CD8-positive, alpha-beta memory T cell (primary cell): Measurements from ENCODE around the gene CEP72. TPM values are rescaled to one million over a fixed set of nuclear protein-coding genes. Genes with fewer than 3 reads are reported as not detected.

Experiments
- CTCF ChIA-PET: fragments of 350-600 bp; sonication (Branson Sonifier 250); formaldehyde crosslinking; loops from one replicate; lab custom pipeline; 2021; ENCODE audit warnings: antibody characterized with exemption; lab: Charles Lee
- POLR2A ChIA-PET: fragments of 350-600 bp; sonication (Branson Sonifier 250); formaldehyde crosslinking; loops from one replicate; lab custom pipeline; 2021; ENCODE audit warnings: antibody characterized with exemption; lab: Charles Lee
- DNase-seq, 5 donors: peaks; one replicate each; pipeline versions ENCODE4 v3.0.0 to v3.0.0-alpha.2; 2020 to 2022; ENCODE audit warnings: mixed read lengths in 1 of 5
- H3K27ac ChIP-seq: one replicate; pipeline ENCODE4 v1.7.0; 2013; ENCODE audit warnings: low read depth, mild to moderate bottlenecking, low read length, moderate library complexity
- H3K27me3 ChIP-seq: 2 replicates; pipeline ENCODE4 v1.7.0; 2013; ENCODE audit warnings: low read length, mild to moderate bottlenecking; ENCODE audit not compliant: insufficient read depth, poor library complexity, severe bottlenecking
- H3K36me3 ChIP-seq: 2 replicates; pipeline ENCODE4 v1.7.0; 2013; ENCODE audit warnings: mild to moderate bottlenecking, low read length, moderate library complexity; ENCODE audit not compliant: insufficient read depth
- H3K4me1 ChIP-seq: 2 replicates; pipeline ENCODE4 v1.7.0; 2013; ENCODE audit warnings: mild to moderate bottlenecking, low read length, moderate library complexity; ENCODE audit not compliant: insufficient read depth
- H3K4me3 ChIP-seq: 2 replicates; pipeline ENCODE4 v1.7.0; 2013; ENCODE audit warnings: mild to moderate bottlenecking, low read length
- H3K9me3 ChIP-seq: 2 replicates; pipeline ENCODE4 v1.7.0; 2013; ENCODE audit warnings: mild to moderate bottlenecking, low read length
- H3K27ac Mint-ChIP-seq, 8 donors: one replicate each; pipeline ENCODE4 v1.8.0; 2020 to 2021; ENCODE audit warnings: mixed read lengths in 8 of 8, mild to moderate bottlenecking in 6 of 8, inconsistent platforms in 3 of 8, moderate library complexity in 3 of 8
- H3K27me3 Mint-ChIP-seq, 2 donors: one replicate each; pipeline ENCODE4 v1.8.0; 2020 to 2021; ENCODE audit warnings: mixed read lengths in 2 of 2, mild to moderate bottlenecking in 1 of 2, moderate library complexity in 1 of 2
- H3K36me3 Mint-ChIP-seq, 3 donors: one replicate each; pipeline ENCODE4 v1.8.0; 2020 to 2021; ENCODE audit warnings: mixed read lengths in 3 of 3, inconsistent platforms in 1 of 3, mild to moderate bottlenecking in 1 of 3
- H3K4me1 Mint-ChIP-seq, 3 donors: one replicate each; pipeline ENCODE4 v1.8.0; 2020 to 2021; ENCODE audit warnings: mixed read lengths in 3 of 3, inconsistent platforms in 1 of 3, mild to moderate bottlenecking in 1 of 3
- H3K4me3 Mint-ChIP-seq, 7 donors: one replicate each; pipeline ENCODE4 v1.8.0; 2020 to 2021; ENCODE audit warnings: mixed read lengths in 7 of 7, mild to moderate bottlenecking in 6 of 7, moderate library complexity in 4 of 7, inconsistent platforms in 2 of 7
- H3K9me3 Mint-ChIP-seq, 5 donors: one replicate each; pipeline ENCODE4 v1.8.0; 2020 to 2022; ENCODE audit warnings: mixed read lengths in 5 of 5, mild to moderate bottlenecking in 3 of 5, moderate library complexity in 2 of 5, inconsistent platforms in 1 of 5
- polyA plus RNA-seq: library from polyadenylated mRNA; unstranded; fragments of 300-500 nt; fragmentation: Illumina TruSeq; gene quantifications from one replicate; pipeline ENCODE4 v1.2.3, GENCODE V29; 2021
- total RNA-seq, 2 experiments: library from RNA; stranded (reverse); gene quantifications; one replicate each; pipeline ENCODE4 v1.2.3, GENCODE V29; 2021

CEP72 gene
- total and polyA plus RNA-seq, 3 experiments from 2014 or later = 4.2 to 21.0 (median 20.0) TPM

- no peaks in the 10 kb centered on the region for H3K36me3 ChIP-seq
- H3K27me3 ChIP-seq = no peaks in the 10 kb centered on the region
- H3K4me1 ChIP-seq = peaks cover 7% of the 10 kb centered on the region
- no peak overlapping the region for H3K4me3 ChIP-seq
- Mint-ChIP-seq H3K4me1 (peaks cover 16 to 30% (median 20%) of the 10 kb centered on the region in 3 donors), H3K27ac (no peak overlapping the region), H3K4me3 (no peak overlapping the region), H3K36me3 (peaks cover 0 to 2% (median 0%) of the 10 kb centered on the region in 3 donors), H3K27me3 (peaks cover 9 to 30% of the 10 kb centered on the region in 2 donors), H3K9me3 (no peaks in the 10 kb centered on the region)
- DNase-seq = peak in 1 of 5 donors; percentile 24
- ChIA-PET POLR2A (no interaction called here), CTCF (interaction anchor here (0.6 kb wide), 1 partner anchor 497 kb away, joined by 6 read pairs; no protein-coding TSS in a partner anchor)
- no peaks in the 10 kb centered on the region for H3K9me3 ChIP-seq
- no peak overlapping the region for H3K27ac ChIP-seq
Observed at GRCh38 chr5:608429-609370, 3.4 kb upstream of the CEP72 start.

DNA sequence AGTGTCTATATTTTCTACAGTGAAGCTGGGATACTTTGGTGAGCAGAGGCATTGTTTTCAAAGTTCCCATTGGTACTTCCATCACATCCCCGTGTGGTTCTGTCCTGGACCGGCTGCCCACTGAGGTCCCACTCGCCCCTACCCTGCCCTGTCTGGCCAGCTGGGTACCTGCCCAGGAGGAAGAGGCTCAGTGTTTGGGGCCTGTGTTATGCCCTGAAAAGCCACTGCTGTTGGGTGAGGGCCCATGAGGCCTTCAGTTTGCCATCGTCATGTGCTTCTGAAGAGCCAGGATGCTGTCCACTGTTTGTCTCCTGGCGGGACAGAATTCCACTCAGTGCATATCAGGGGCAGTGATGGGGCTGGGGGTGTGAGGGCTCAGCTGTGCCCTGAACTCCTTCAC lies 2.6 kb upstream of the CEP72 start:
- H3K36me3 Mint-ChIP-seq = peaks cover 0 to 2% (median 0%) of the 10 kb centered on the region in 3 donors
- peaks cover 7% of the 10 kb centered on the region for H3K4me1 ChIP-seq
- ChIA-PET CTCF (no interaction called here), POLR2A (no interaction called here)
- no peak overlapping the region for H3K4me3 ChIP-seq
- H3K27ac ChIP-seq = no peak overlapping the region
- no peaks in the 10 kb centered on the region for H3K9me3 Mint-ChIP-seq
- H3K27ac Mint-ChIP-seq = no peak overlapping the region
- peak overlapping the region in 1 of 7 donors; percentile 11 for H3K4me3 Mint-ChIP-seq
- H3K36me3 ChIP-seq = no peaks in the 10 kb centered on the region
- H3K27me3 ChIP-seq = no peaks in the 10 kb centered on the region
- no peaks in the 10 kb centered on the region for H3K9me3 ChIP-seq
- H3K4me1 Mint-ChIP-seq = peaks cover 19 to 38% (median 28%) of the 10 kb centered on the region in 3 donors
- H3K27me3 Mint-ChIP-seq = peaks cover 5 to 26% of the 10 kb centered on the region in 2 donors
- peak in 1 of 5 donors; percentile 32 for DNase-seq

DNA sequence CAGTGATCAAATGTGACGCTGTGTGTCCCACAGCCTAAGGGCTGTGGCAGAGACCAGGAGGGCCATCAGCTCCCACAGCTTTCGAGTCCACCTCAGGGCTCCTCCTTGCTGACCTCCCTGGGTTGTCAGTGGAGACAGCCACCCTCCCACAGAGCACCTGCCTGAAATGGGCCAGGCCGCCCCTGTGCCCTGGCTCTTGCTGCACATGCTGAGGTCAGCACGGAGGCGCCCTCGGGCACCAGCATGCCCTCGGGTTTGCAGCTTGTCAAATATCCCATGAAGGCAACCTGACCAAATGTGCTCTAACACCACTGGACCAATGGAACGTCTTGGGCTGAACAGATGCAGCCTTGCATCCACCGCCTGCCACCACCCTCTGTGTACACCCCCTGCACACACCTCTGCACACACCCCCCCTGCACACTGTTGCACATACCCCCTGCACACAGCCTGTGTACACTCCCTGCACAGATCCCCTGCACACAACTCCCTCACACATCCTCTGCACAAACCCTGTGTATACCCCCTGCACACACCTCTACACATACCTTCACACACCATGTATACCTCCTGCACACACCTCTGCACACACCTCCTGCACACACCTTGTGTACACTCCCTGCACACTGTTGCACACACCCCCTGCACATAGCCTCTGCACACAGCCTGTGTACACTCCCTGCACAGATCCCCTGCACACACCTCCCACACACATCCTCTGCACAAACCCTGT lies 2.0 kb upstream of the CEP72 start:
- H3K27me3 Mint-ChIP-seq = peaks cover 5 to 20% of the 10 kb centered on the region in 2 donors
- Histone ChIP-seq H3K4me1 (peaks cover 7% of the 10 kb centered on the region), H3K9me3 (no peaks in the 10 kb centered on the region), H3K27ac (no peak overlapping the region), H3K36me3 (no peaks in the 10 kb centered on the region), H3K27me3 (no peaks in the 10 kb centered on the region), H3K4me3 (no peak overlapping the region)
- peak overlapping the region in 6 of 7 donors; percentile 77 to 92 (median 84) for H3K4me3 Mint-ChIP-seq
- H3K27ac Mint-ChIP-seq = peak overlapping the region in 1 of 8 donors; percentile 13
- ChIA-PET POLR2A (no interaction called here), CTCF (no interaction called here)
- H3K4me1 Mint-ChIP-seq = peaks cover 23 to 42% (median 32%) of the 10 kb centered on the region in 3 donors
- H3K36me3 Mint-ChIP-seq = peaks cover 0 to 6% (median 0%) of the 10 kb centered on the region in 3 donors
- DNase-seq = peak in 1 of 5 donors; percentile 36
- no peaks in the 10 kb centered on the region for H3K9me3 Mint-ChIP-seq

DNA sequence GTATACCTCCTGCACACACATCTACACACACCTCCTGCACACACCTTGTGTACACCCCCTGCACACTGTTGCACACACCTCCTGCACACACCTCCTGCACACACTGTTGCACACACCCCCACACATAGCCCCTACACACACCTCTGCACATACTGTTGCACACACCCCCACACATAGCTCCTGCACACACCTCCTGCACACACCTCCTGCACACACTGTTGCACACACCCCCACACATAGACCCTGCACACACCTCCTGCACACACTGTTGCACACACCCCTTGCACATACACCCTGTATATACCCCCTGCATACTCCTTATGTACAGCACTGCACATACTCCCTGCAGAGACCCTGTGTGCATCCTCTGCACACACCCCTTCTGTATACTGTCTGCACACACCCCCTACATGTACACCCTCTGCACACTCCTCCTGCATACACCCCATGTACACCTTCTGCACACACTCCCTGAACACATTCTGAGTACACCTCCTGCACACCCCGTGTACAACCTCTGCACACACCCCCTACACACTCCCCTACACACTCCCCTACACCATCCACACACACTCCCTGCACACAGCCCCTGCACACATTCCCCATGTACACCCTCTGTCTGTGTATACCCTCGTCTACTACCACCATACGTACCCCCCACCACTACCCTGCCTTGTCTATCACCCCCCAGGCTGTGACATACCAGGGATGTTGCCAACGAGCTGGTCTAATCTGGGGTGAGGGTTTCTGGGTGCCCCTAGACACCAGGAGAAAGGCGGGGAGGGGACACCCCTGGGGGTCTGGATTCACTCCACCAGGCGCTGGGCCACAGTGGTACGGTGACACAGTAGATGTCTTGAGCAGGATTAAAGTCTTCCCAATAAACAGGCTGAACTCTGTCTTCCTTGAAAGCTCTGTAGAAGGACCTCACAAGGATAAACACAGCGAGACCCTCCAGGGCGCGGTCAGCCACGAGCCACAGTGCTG lies 1.1 kb upstream of the CEP72 start:
- H3K36me3 Mint-ChIP-seq = peaks cover 0 to 8% (median 1%) of the 10 kb centered on the region in 3 donors
- H3K27ac ChIP-seq = no peak overlapping the region
- H3K27ac Mint-ChIP-seq = peak overlapping the region in 7 of 8 donors; percentile 13 to 84 (median 73)
- H3K27me3 Mint-ChIP-seq = peaks cover 5 to 17% of the 10 kb centered on the region in 2 donors
- ChIA-PET POLR2A (interaction anchor here (0.9 kb wide), 1 partner anchor 139 kb away, joined by 3 read pairs; no protein-coding TSS in a partner anchor), CTCF (no interaction called here)
- H3K4me1 ChIP-seq = peaks cover 7% of the 10 kb centered on the region
- H3K9me3 Mint-ChIP-seq = no peaks in the 10 kb centered on the region
- H3K36me3 ChIP-seq = no peaks in the 10 kb centered on the region
- no peaks in the 10 kb centered on the region for H3K9me3 ChIP-seq
- H3K4me3 ChIP-seq = peak overlapping the region; percentile 46
- peak in 1 of 5 donors; percentile 43 for DNase-seq
- peak overlapping the region; percentile 77 to 92 (median 84) for H3K4me3 Mint-ChIP-seq
- H3K4me1 Mint-ChIP-seq = peaks cover 25 to 48% (median 32%) of the 10 kb centered on the region in 3 donors
- H3K27me3 ChIP-seq = no peaks in the 10 kb centered on the region

DNA sequence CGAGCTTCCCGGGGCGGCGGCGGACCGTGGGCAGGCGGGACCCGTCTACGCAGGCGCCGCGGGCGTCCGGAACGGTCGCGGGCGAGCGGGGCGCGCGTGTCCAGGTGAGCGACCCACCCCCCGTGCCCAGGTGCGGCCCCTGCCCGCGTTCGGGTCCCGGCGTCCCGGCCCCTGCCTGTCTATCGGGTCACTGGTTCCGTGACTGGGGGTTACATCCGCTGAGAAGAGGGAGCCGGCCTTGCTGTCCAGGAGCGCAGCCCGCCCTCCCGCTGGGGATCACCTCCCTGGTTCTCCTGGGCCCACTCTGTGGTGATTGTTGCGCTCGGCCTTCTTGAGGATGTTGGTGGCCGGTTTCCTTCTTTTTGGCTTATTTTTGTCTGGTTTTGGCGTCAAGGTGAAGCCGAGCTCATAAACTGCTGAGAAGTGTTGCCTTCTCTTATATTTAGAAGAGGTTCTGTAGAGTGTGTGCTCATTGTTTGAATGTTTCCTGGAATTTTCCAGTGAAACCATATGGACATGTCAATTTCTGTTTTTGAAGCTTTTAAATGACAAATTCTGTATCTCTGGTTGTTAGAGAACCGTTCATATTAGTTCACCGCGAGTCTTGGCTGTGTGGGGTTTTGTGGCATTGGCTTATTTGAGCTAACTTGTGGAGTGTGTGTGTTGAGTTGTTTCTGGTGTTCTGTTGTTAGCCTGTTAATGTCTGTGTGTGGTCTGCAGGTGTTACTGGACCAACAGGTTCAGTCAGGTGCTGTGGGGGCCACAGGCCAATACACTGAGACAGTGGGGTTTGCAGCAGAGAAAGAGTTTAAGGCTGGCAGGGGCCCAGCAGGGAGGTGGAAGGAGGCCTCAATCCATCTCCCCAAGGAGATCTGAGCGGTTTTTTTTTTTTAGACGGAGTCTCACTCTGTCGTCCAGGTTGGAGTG lies 621 bp downstream of the CEP72 start:
- H3K9me3 ChIP-seq = no peaks in the 10 kb centered on the region
- Mint-ChIP-seq H3K4me1 (peaks cover 28 to 49% (median 33%) of the 10 kb centered on the region in 3 donors), H3K9me3 (no peaks in the 10 kb centered on the region), H3K27me3 (peaks cover 2 to 5% of the 10 kb centered on the region in 2 donors), H3K36me3 (peaks cover 0 to 14% (median 7%) of the 10 kb centered on the region in 3 donors), H3K27ac (peak overlapping the region; percentile 35 to 94 (median 81)), H3K4me3 (peak overlapping the region; percentile 86 to 97 (median 91))
- H3K4me3 ChIP-seq = peak overlapping the region; percentile 67
- H3K27me3 ChIP-seq = no peaks in the 10 kb centered on the region
- POLR2A ChIA-PET = interaction anchor here (0.9 kb wide), 1 partner anchor 141 kb away, joined by 3 read pairs; no protein-coding TSS in a partner anchor
- CTCF ChIA-PET = no interaction called here
- peak in 1 of 5 donors; percentile 12 for DNase-seq
- H3K4me1 ChIP-seq = peaks cover 7% of the 10 kb centered on the region
- no peaks in the 10 kb centered on the region for H3K36me3 ChIP-seq
- peak overlapping the region; percentile 47 for H3K27ac ChIP-seq

DNA sequence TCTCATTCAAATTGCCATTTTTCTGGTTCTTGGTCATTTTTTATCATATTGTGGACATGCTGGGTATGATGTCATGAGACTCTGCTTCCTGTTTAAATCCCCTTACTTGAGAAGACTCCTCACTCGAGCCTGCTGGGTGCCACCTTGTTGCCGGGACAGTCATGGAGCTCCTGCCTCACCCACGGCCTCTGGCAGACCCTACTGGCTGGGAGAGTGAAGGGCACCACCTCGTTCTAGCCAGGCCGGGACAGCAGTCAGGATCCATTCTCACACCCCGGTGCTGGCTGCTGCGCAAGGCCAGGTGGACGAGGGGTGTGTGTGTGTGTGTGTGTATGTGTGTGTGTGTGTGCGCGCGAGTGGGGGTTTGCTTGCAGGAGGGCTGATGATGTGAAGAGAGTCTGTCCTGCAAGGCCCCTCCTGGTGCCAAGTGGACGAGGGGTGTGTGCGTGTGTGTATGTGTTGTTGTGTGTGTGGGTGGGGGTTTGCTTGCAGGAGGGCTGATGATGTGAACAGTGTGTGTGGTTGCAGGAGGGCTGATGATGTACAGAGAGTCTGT lies 4.4 kb downstream of the CEP72 start:
- Mint-ChIP-seq H3K27me3 (peaks cover 0 to 2% of the 10 kb centered on the region in 2 donors), H3K9me3 (no peaks in the 10 kb centered on the region), H3K4me3 (peak overlapping the region in 1 of 7 donors; percentile 50), H3K36me3 (peaks cover 0 to 50% (median 16%) of the 10 kb centered on the region in 3 donors), H3K4me1 (peaks cover 18 to 35% (median 26%) of the 10 kb centered on the region in 3 donors), H3K27ac (peak overlapping the region in 2 of 8 donors; percentile 4 to 51)
- POLR2A ChIA-PET = no interaction called here
- no peak overlapping the region for H3K27ac ChIP-seq
- DNase-seq = peak in 1 of 5 donors; percentile 44
- no peaks in the 10 kb centered on the region for H3K27me3 ChIP-seq
- no peak overlapping the region for H3K4me3 ChIP-seq
- H3K36me3 ChIP-seq = peaks cover 6% of the 10 kb centered on the region
- CTCF ChIA-PET = no interaction called here
- H3K4me1 ChIP-seq = peaks cover 1% of the 10 kb centered on the region
- no peaks in the 10 kb centered on the region for H3K9me3 ChIP-seq
